Heart left ventricle (tissue), 16 donors: ENCODE measurements around the gene MTF1. TPM values are rescaled to one million over a fixed set of nuclear protein-coding genes. Genes with fewer than 3 reads are reported as not detected.

Source experiments
- ATAC-seq, 4 donors: fragments of 200-7000 bp; cut with Tn5 transposase; one replicate each; pipeline ENCODE4 v1.9.1; 2020 to 2022; ENCODE audit warnings: moderate library complexity in 4 of 4, mild to moderate bottlenecking in 3 of 4, moderate number of reproducible peaks in 1 of 4
- DNase-seq, 5 donors: peaks; one replicate each; pipeline ENCODE4 v3.0.0-alpha.2; 2020
- H3K27ac ChIP-seq, 12 donors: fragments of 200-600 bp; sonication (generic) in 4 of 12; one replicate each; pipeline versions ENCODE4 v1.5.0 to v1.8.0; 2016 to 2022; ENCODE audit warnings: mild to moderate bottlenecking in 2 of 12
- H3K27me3 ChIP-seq, 9 donors: fragments of 200-600 bp; sonication (generic) in 2 of 9; one replicate each; pipeline versions ENCODE4 v1.5.1 to v1.8.0; 2016 to 2022; ENCODE audit warnings: mild to moderate bottlenecking in 3 of 9
- H3K36me3 ChIP-seq, 9 donors: fragments of 200-600 bp; sonication (generic) in 2 of 9; one replicate each; pipeline versions ENCODE4 v1.5.0 to v1.8.0; 2018 to 2022; ENCODE audit warnings: mild to moderate bottlenecking in 2 of 9
- H3K4me1 ChIP-seq, 12 donors: fragments of 200-600 bp; sonication (generic) in 4 of 12; one replicate each; pipeline versions ENCODE4 v1.5.0 to v1.8.0; 2016 to 2022; ENCODE audit warnings: mild to moderate bottlenecking in 3 of 12
- H3K4me3 ChIP-seq, 12 donors: fragments of 200-600 bp; sonication (generic) in 4 of 12; one replicate each; pipeline versions ENCODE4 v1.5.0 to v1.8.0; 2017 to 2022; ENCODE audit warnings: mild to moderate bottlenecking in 9 of 12, moderate library complexity in 4 of 12
- H3K9me3 ChIP-seq, 12 donors: fragments of 200-600 bp; sonication (generic) in 4 of 12; one replicate each; pipeline versions ENCODE4 v1.5.0 to v1.8.0; 2016 to 2022; ENCODE audit warnings: mild to moderate bottlenecking in 1 of 12
- CTCF ChIP-seq, 12 donors: fragments of 200-600 bp; sonication (generic) in 4 of 12; IDR thresholded peaks; one replicate each; pipeline versions ENCODE4 v1.5.0 to v1.8.0; 2018 to 2022; ENCODE audit warnings: antibody characterized with exemption in 12 of 12, mild to moderate bottlenecking in 5 of 12
- POLR2A ChIP-seq, 2 donors: fragments of 450-650 bp; IDR thresholded peaks; one replicate each; pipeline ENCODE4 v1.6.1; 2017; ENCODE audit warnings: antibody characterized with exemption in 2 of 2, mild to moderate bottlenecking in 2 of 2, moderate library complexity in 2 of 2
- WGBS, 4 donors: extraction: QIAGEN DNeasy Blood & Tissue Kit in 2 of 4; methylation state at CpG; one replicate each; pipeline versions ENCODE4 v1.1.5 to v1.1.7; 2013 to 2018; 5-methylcytosine and 5-hydroxymethylcytosine counted together
- intact Hi-C, 10 donors: fragments of 100-400 bp; cut with DNase I; formaldehyde crosslinking; loops; one replicate each; pipeline versions ENCODE4 v1.11.1 to v1.14.2; 2022
- polyA plus RNA-seq, 2 donors: library from polyadenylated mRNA; stranded (reverse); fragments of 200-250 nt; gene quantifications; one replicate each; pipeline ENCODE4 v1.2.3, GENCODE V29; 2013
- total RNA-seq, 9 donors: library from RNA; depleted of rRNA in 2 of 9; stranded (reverse); fragments of >200 nt in 2 of 9; fragmentation: NEBNext Ultra II Directional in 3 of 9; extraction: Animal tissue kit (Norgen Biotek cat#: 25700) in 3 of 9; gene quantifications; one replicate each; pipeline versions ENCODE4 v1.1.0 to v1.2.4, GENCODE V29; 2016 to 2023
- donor health status: ischemic (EF 13 %, LVEDD 7.1; RV severe dilation, severe dysfunction).
- donor health status: healthy with polysubstance abuse.
- donor health status: DM: no; HTN: yes; CAD: no.
- donor health status: DM: no; HTN: no; CAD: no.
- donor health status: ischemic (EF 25% LVEDD 6.9; RV normal size, moderate dysfunction).
- donor health status: ischemic (EF 25% LVEDD 5.7; RV mildly dilated, moderate dysfunction).
- donor health status: healthy.
- donor health status: DM: yes; HTN: yes; CAD: no.
- donor health status: ischemic (EF 35%, LVEDD 5.7; RV mildly dilated, moderate dysfunction).
- donor health status: nonischemic (EF 11% LVEDD 7.7; RV severe dilation, severe dysfunction).
- donor health status: DM: yes; HTN: yes; CAD: no.
- donor health status: PGD.
- donor health status: ischemic (EF 29% LVEDD 5.4; RV normal size, mild dysfunction).
- donor health status: nonischemic (EF 23%, LVEDD 6.1; RV moderate dilation, normal function).

MTF1 gene
- total and polyA plus RNA-seq, 11 donors: 1.7 to 19.5 (median 12.0) TPM

- DNase-seq (no peak), ATAC-seq (no peak)
- Histone ChIP-seq H3K9me3 (no peaks in the 10 kb centered on the region), H3K4me1 (no peaks in the 10 kb centered on the region), H3K36me3 (no peaks in the 10 kb centered on the region), H3K27me3 (peaks cover 30 to 94% (median 61%) of the 10 kb centered on the region in 9 donors), H3K4me3 (no peak overlapping the region), H3K27ac (no peak overlapping the region)
- intact Hi-C loops: no loop called here
- WGBS, 4 donors: 58 to 66% (median 63%) methylated on average over 2 of the region's 2 CpGs
- no peak for TF ChIP-seq CTCF (IDR thresholded peaks at IDR 0.05)
- TF ChIP-seq POLR2A (IDR thresholded peaks at IDR 0.05): no peak
These were observed 96.9 kb downstream of the MTF1 start for GRCh38 chr1:37762516-37762915.

- H3K27ac ChIP-seq: no peak overlapping the region
- intact Hi-C loops: no loop called here
- H3K9me3 ChIP-seq: no peaks in the 10 kb centered on the region
- WGBS, 4 donors: 45 to 70% (median 50%) methylated on average over 30 to 68 of the region's 68 CpGs
- no peaks in the 10 kb centered on the region for H3K4me1 ChIP-seq
- H3K27me3 ChIP-seq: peaks cover 27 to 94% (median 64%) of the 10 kb centered on the region in 9 donors
- no peaks in the 10 kb centered on the region for H3K36me3 ChIP-seq
- TF ChIP-seq CTCF (IDR thresholded peaks at IDR 0.05): no peak
- no peak for TF ChIP-seq POLR2A (IDR thresholded peaks at IDR 0.05)
- no peak overlapping the region for H3K4me3 ChIP-seq
- DNase-seq (no peak), ATAC-seq (no peak)
These were observed 97.8 kb downstream of the MTF1 start for GRCh38 chr1:37761416-37762095.

Other genes with a start within 250 kb of the MTF1 start
- gene RSPO1, start 224.7 kb downstream of the MTF1 start, total RNA-seq: 10 to 100 TPM in 1 of 9 donors, not detected in 8; 13.2 TPM
- not detected for gene RSPO1, start 224.7 kb downstream of the MTF1 start, polyA plus RNA-seq
- 1 to 10 TPM in 1 of 9 donors, under 1 TPM in 7, not detected in 1; 0.12 to 5.0 (median 0.36) TPM for gene CDCA8, start 167.1 kb downstream of the MTF1 start, total RNA-seq
- gene CDCA8, start 167.1 kb downstream of the MTF1 start, polyA plus RNA-seq: under 1 TPM; 0.30 to 0.51 TPM
- under 1 TPM in 4 of 9 donors, not detected in 5; 0.05 to 0.60 (median 0.13) TPM for gene EPHA10, start 94.5 kb downstream of the MTF1 start, total RNA-seq
- under 1 TPM; 0.01 to 0.11 TPM for gene EPHA10, start 94.5 kb downstream of the MTF1 start, polyA plus RNA-seq
- 1 to 10 TPM in 5 of 9 donors, under 1 TPM in 4; 0.63 to 2.9 (median 1.1) TPM for gene MANEAL, start 65.7 kb downstream of the MTF1 start, total RNA-seq
- under 1 TPM; 0.53 to 0.97 TPM for gene MANEAL, start 65.7 kb downstream of the MTF1 start, polyA plus RNA-seq
- gene C1orf122, start 51.8 kb downstream of the MTF1 start, total RNA-seq: 10 to 100 TPM; 29.1 to 93.0 (median 44.0) TPM
- gene C1orf122, start 51.8 kb downstream of the MTF1 start, polyA plus RNA-seq: 10 to 100 TPM; 37.5 to 60.2 TPM
- 1 to 10 TPM; 4.0 to 8.9 (median 6.1) TPM for gene YRDC, start 51.4 kb downstream of the MTF1 start, total RNA-seq
- gene YRDC, start 51.4 kb downstream of the MTF1 start, polyA plus RNA-seq: 10 to 100 TPM in 1 of 2 donors, 1 to 10 TPM in 1; 2.8 to 21.3 TPM
- 10 to 100 TPM in 8 of 9 donors, 1 to 10 TPM in 1; 7.7 to 16.2 (median 13.1) TPM for gene INPP5B, start 87.5 kb upstream of the MTF1 start, total RNA-seq
- 10 to 100 TPM in 1 of 2 donors, 1 to 10 TPM in 1; 6.5 to 11.4 TPM for gene INPP5B, start 87.5 kb upstream of the MTF1 start, polyA plus RNA-seq
- gene SF3A3, start 130.4 kb upstream of the MTF1 start, total RNA-seq: 10 to 100 TPM; 18.8 to 36.1 (median 26.1) TPM
- gene SF3A3, start 130.4 kb upstream of the MTF1 start, polyA plus RNA-seq: 10 to 100 TPM in 1 of 2 donors, 1 to 10 TPM in 1; 9.7 to 31.4 TPM
- gene FHL3, start 145.9 kb upstream of the MTF1 start, total RNA-seq: 10 to 100 TPM in 6 of 9 donors, 1 to 10 TPM in 3; 4.6 to 27.0 (median 11.3) TPM
- gene FHL3, start 145.9 kb upstream of the MTF1 start, polyA plus RNA-seq: 10 to 100 TPM; 13.7 to 15.4 TPM
- gene UTP11, start 153.1 kb upstream of the MTF1 start, total RNA-seq: 10 to 100 TPM; 30.7 to 43.7 (median 36.5) TPM
- 10 to 100 TPM; 36.2 to 51.6 TPM for gene UTP11, start 153.1 kb upstream of the MTF1 start, polyA plus RNA-seq
- gene POU3F1, start 187.2 kb upstream of the MTF1 start, total RNA-seq: under 1 TPM in 2 of 9 donors, not detected in 7; 0.17 to 0.18 TPM
- not detected for gene POU3F1, start 187.2 kb upstream of the MTF1 start, polyA plus RNA-seq